ENCODE results near the gene VPS35L.

- no peak for TF ChIP-seq MAX (IDR thresholded peaks at IDR 0.05; ENCODE audit: low read depth, low read length)
- TF ChIP-seq USF2 (IDR thresholded peaks at IDR 0.05; ENCODE audit: borderline replicate concordance, low read depth, low read length) = no peak
- TF ChIP-seq CTCF (IDR thresholded peaks at IDR 0.05 in 2 of 3, conservative IDR thresholded peaks at IDR 0.05 in 1 of 3; ENCODE audit: control insufficient read depth in 2 of 3, extremely low read depth in 1 of 3, insufficient read depth in 1 of 3, low read depth in 3 of 3, low read length in 3 of 3) = no peak
- no peak for TF ChIP-seq SMAD1 (IDR thresholded peaks at IDR 0.05; ENCODE audit: low read depth, partially characterized antibody)
- no peak for TF ChIP-seq ATF3 (IDR thresholded peaks at IDR 0.05; ENCODE audit: borderline replicate concordance, extremely low read depth, low read depth, low read length)
- no peak for TF ChIP-seq MXI1 (IDR thresholded peaks at IDR 0.05; ENCODE audit: low read depth, low read length)
- no peak for TF ChIP-seq CREB1 (IDR thresholded peaks at IDR 0.05; ENCODE audit: low read depth)
- TF ChIP-seq RAD51 (IDR thresholded peaks at IDR 0.05) = no peak
- no peak for TF ChIP-seq POLR2A (IDR thresholded peaks at IDR 0.05; ENCODE audit: low read depth, low read length)
- TF ChIP-seq MYC (IDR thresholded peaks at IDR 0.05; ENCODE audit: insufficient read depth, insufficient read length, insufficient replicate concordance, low read length, severe bottlenecking) = no peak
- TF ChIP-seq ZNF384 (IDR thresholded peaks at IDR 0.05; ENCODE audit: borderline replicate concordance, low read depth, low read length) = no peak
- TF ChIP-seq NBN (IDR thresholded peaks at IDR 0.05) = no peak
- TF ChIP-seq EP300 (IDR thresholded peaks at IDR 0.05; ENCODE audit: borderline replicate concordance in 1 of 2, control insufficient read depth in 1 of 2, low read depth in 2 of 2, low read length in 2 of 2) = no peak
- no peak for TF ChIP-seq MTA2 (IDR thresholded peaks at IDR 0.05; ENCODE audit: low read depth)
Observed at GRCh38 chr16:19746561-19746960, 191.1 kb downstream of the VPS35L start.
